Adrenal gland (tissue), 5 donors: Measurements from ENCODE around the gene KIF6.

ENCODE experiments used
- POLR2A ChIP-seq, 2 donors: fragments of 450-650 bp; IDR thresholded peaks; one replicate each; pipeline ENCODE4 v1.6.1; 2017; ENCODE audit warnings: antibody characterized with exemption in 2 of 2, mild to moderate bottlenecking in 2 of 2, moderate library complexity in 1 of 2
- TF ChIP-seq, protein P1 (sequence below), 6 experiments: fragments of 450-650 bp in 4 of 6; fragments of 200-600 bp in 2 of 6; sonication (generic) in 1 of 6; IDR thresholded peaks; 1 replicate in 5 of 6; 2 replicates in 1 of 6; pipeline versions ENCODE4 v1.5.1 to v1.8.0; 2016 to 2021; ENCODE audit warnings: antibody characterized with exemption in 6 of 6, mild to moderate bottlenecking in 2 of 6, moderate library complexity in 1 of 6
- donor health status: DM: no; HTN: no; CAD: no.

DNA sequence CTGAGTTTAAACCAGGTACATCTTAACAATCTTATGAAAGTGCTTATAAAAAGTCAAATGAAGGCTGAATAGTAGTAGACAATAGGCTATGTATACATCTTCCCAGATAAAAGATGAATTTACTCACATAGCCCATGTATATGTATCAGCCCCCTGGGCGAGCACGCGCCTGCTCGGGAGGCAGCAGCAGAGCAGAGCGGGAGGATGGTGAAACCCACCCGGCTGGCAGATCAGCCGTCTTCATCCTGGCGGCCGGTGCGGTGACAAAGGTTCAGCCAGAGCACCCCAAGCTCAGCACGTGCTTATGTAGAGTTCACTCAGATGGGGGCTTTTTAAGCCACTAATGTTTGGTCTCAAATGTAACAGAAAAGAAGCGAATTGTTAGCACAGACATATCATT is 184.8 kb downstream of the KIF6 start:
- TF ChIP-seq, protein P1, sequence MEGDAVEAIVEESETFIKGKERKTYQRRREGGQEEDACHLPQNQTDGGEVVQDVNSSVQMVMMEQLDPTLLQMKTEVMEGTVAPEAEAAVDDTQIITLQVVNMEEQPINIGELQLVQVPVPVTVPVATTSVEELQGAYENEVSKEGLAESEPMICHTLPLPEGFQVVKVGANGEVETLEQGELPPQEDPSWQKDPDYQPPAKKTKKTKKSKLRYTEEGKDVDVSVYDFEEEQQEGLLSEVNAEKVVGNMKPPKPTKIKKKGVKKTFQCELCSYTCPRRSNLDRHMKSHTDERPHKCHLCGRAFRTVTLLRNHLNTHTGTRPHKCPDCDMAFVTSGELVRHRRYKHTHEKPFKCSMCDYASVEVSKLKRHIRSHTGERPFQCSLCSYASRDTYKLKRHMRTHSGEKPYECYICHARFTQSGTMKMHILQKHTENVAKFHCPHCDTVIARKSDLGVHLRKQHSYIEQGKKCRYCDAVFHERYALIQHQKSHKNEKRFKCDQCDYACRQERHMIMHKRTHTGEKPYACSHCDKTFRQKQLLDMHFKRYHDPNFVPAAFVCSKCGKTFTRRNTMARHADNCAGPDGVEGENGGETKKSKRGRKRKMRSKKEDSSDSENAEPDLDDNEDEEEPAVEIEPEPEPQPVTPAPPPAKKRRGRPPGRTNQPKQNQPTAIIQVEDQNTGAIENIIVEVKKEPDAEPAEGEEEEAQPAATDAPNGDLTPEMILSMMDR (IDR thresholded peaks at IDR 0.05), result no peak
- no peak for TF ChIP-seq POLR2A (IDR thresholded peaks at IDR 0.05)
